ENCODE results near the gene UNC45A.
"Not testable (repeated sequence)": the region's sequence is repeated elsewhere in the genome, so short reads cannot be mapped to it uniquely, and the experiment has no call there.

Gene UNC45A

DNA sequence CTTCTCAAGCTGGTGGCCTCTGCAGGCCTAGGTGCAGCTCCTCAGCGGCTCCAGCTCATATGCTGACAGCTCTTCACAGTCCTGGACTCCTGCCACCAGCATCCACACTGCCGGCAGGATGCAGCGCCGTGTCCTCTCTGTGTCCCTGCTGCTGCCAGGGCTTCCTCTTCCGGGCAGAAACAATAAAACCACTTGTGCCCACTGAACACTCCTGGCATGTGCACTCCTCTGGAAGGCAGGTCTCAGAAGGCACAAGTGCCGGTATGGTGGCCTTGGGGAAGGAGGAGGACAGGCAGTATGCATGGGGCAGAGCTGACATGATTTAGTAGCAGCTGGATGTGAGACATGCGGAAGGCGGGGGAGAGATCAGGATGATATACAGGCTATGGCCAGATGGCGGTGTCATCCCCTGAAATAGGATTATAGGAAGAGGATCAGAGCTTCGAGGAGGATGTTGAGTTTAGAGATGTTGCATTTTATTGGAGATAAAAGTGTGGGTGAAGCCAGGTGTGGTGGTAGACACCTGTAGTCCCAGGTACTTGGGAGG is 39.4 kb upstream of the UNC45A start:
- no peaks in the 10 kb centered on the region for H3K36me3 ChIP-seq (ENCODE audit: insufficient read depth)
- H2AFZ ChIP-seq (ENCODE audit: low read depth) = no peak overlapping the region
- H3K9ac ChIP-seq = no peak overlapping the region
- H3K4me2 ChIP-seq = no peak overlapping the region
- TF ChIP-seq, protein P1, sequence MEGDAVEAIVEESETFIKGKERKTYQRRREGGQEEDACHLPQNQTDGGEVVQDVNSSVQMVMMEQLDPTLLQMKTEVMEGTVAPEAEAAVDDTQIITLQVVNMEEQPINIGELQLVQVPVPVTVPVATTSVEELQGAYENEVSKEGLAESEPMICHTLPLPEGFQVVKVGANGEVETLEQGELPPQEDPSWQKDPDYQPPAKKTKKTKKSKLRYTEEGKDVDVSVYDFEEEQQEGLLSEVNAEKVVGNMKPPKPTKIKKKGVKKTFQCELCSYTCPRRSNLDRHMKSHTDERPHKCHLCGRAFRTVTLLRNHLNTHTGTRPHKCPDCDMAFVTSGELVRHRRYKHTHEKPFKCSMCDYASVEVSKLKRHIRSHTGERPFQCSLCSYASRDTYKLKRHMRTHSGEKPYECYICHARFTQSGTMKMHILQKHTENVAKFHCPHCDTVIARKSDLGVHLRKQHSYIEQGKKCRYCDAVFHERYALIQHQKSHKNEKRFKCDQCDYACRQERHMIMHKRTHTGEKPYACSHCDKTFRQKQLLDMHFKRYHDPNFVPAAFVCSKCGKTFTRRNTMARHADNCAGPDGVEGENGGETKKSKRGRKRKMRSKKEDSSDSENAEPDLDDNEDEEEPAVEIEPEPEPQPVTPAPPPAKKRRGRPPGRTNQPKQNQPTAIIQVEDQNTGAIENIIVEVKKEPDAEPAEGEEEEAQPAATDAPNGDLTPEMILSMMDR (conservative IDR thresholded peaks at IDR 0.05; ENCODE audit: low read depth, low read length) = no peak
- H3K27ac ChIP-seq = no peak overlapping the region
- no peaks in the 10 kb centered on the region for H4K20me1 ChIP-seq (ENCODE audit: insufficient read depth)
- H3K27me3 ChIP-seq (ENCODE audit: insufficient read depth, low read depth) = no peaks in the 10 kb centered on the region
- H3K4me1 ChIP-seq (ENCODE audit: low read depth, poor library complexity, severe bottlenecking) = no peaks in the 10 kb centered on the region
- H3K79me2 ChIP-seq (ENCODE audit: insufficient read depth, low read depth) = no peaks in the 10 kb centered on the region
- no peak overlapping the region for H3K4me3 ChIP-seq (IDR thresholded peaks at IDR 0.05; ENCODE audit: insufficient read depth, low read depth, low read length)

DNA sequence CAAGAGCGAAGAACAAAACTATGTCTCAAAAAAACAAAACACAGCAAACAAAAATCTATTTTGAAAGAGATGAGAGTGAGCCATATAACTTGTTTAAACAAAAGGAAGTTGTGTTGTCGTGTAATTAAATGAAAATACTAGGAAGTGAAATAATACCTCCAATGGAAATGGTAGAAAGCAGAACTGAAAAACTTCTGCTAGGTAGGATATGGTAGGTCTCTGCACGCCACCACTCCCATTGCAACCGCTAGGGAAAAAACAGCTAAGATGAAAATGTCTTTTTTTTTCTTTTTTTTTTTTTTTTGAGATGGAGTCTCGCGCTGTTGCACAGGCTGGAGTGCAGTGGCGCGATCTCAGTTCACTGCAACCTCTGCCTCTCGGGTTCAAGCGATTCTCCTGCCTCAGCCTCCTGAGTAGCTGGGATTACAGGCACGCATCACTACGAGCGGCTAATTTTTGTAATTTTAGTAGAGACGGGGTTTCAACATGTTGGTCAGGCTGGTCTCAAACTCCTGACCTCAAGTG is 37.9 kb upstream of the UNC45A start:
- H3K4me2 ChIP-seq = not testable (repeated sequence)

DNA sequence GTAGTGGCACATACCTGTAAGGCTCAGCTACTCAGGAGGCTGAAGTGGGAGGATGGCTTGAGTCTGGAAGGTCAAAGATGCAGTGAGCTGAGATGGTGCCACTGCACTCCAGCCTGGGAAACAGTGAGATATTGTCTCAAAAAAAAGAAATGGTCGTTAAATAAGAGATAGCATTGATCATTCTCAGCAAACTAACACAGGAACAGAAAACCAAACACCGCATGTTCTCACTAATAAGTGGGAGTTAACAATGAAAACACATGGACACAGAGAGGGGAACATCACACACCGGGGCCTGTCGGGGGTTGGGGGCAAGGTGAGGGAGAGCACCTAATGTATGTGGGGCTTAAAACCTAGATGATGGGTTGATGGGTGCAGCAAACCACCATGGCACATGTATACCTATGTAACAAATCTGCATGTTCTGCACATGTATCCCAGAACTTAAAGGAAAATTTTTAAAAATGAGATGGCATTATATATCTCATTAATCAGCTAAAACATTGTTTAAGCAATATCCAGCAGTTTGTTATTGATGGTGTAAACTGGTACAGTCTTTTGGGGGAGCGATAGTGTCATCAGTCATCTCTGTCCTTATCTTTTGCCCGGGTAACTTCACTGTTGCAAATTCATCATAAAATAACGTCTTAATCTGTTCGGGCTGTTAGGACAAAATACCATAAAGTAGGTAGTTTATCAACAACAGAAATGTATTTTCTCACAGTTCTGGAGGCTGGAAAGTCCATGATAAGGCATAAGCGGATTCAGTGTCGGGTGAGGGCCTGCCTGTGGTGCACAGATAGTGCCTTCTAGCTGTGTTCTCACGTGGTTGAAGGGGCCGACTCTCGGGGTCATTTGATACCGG is 33.7 kb upstream of the UNC45A start:
- peak overlapping the region; percentile 68 for H2AFZ ChIP-seq (ENCODE audit: low read depth)
- peak overlapping the region; percentile 51; the same call in 1 of the 2 replicates for H3K9ac ChIP-seq
- peaks cover 16% of the 10 kb centered on the region for H3K4me1 ChIP-seq (ENCODE audit: low read depth, poor library complexity, severe bottlenecking)
- H3K4me3 ChIP-seq (IDR thresholded peaks at IDR 0.05; ENCODE audit: insufficient read depth, low read depth, low read length) = no peak overlapping the region
- H4K20me1 ChIP-seq (ENCODE audit: insufficient read depth) = no peaks in the 10 kb centered on the region
- H3K36me3 ChIP-seq (ENCODE audit: insufficient read depth) = no peaks in the 10 kb centered on the region
- H3K27me3 ChIP-seq (ENCODE audit: insufficient read depth, low read depth) = no peaks in the 10 kb centered on the region
- peaks cover 7% of the 10 kb centered on the region; the same call in 1 of the 2 replicates for H3K79me2 ChIP-seq (ENCODE audit: insufficient read depth, low read depth)
- TF ChIP-seq, protein P1 (conservative IDR thresholded peaks at IDR 0.05; ENCODE audit: low read depth, low read length) = no peak
- peak overlapping the region; percentile 49; the same call in 1 of the 2 replicates for H3K27ac ChIP-seq
- H3K4me2 ChIP-seq = peak overlapping the region; percentile 78

More for the DNA sequence above, 37.9 kb upstream of the UNC45A start:
- H3K36me3 ChIP-seq (ENCODE audit: insufficient read depth); H3K27ac ChIP-seq; H3K9ac ChIP-seq; H3K79me2 ChIP-seq (ENCODE audit: insufficient read depth, low read depth); H4K20me1 ChIP-seq (ENCODE audit: insufficient read depth); H2AFZ ChIP-seq (ENCODE audit: low read depth); H3K4me3 ChIP-seq (IDR thresholded peaks at IDR 0.05; ENCODE audit: insufficient read depth, low read depth, low read length); H3K27me3 ChIP-seq (ENCODE audit: insufficient read depth, low read depth): not testable (repeated sequence)
- H3K4me1 ChIP-seq (ENCODE audit: low read depth, poor library complexity, severe bottlenecking) = peaks cover 10% of the 10 kb centered on the region

DNA sequence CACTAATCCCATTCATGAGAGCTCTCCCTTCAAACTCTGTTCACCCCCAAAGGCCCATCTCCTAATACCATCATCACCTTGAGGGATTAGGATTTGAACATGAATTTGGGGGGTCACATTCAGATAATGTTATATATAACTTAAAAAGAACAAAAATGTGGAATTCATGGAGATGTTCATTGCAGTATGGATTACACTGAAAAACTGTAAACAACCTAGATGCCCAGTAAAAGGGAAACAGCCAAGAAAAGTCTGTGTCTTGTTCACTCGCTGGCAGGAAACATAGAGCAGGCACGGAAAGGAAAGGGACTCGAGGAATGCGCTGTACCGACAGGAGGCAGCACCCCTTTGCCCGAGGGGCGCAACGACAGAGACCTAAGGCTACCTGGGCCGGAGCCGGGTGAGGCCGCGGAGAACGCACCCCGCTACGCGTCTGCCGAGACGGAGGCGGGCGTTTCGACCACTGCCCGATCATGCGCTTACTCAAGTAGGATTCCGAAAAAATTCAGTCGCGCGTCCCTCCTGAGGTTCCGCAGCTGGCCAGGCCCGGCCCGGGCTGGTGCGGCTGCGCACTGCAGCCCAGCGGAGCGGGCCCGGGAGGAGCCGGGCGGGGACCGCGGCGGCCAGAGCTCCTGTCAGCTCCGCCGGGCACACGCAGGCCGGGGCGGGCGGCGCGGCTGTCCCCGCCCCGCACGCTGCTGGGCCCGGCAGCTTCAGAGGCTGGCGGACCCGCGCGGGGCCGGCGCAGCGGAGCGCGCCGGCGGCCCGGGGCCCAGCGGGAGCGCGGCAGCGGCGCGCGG is 32.8 kb upstream of the UNC45A start:
- TF ChIP-seq, protein P1 (conservative IDR thresholded peaks at IDR 0.05; ENCODE audit: low read depth, low read length) = peak; percentile 76
- Histone ChIP-seq H3K27me3 (ENCODE audit: insufficient read depth, low read depth) (no peaks in the 10 kb centered on the region), H3K27ac (peak overlapping the region; percentile 49), H3K4me2 (peak overlapping the region; percentile 78), H2AFZ (ENCODE audit: low read depth) (peak overlapping the region; percentile 68), H3K79me2 (ENCODE audit: insufficient read depth, low read depth) (peaks cover 7% of the 10 kb centered on the region; the same call in 1 of the 2 replicates), H3K4me1 (ENCODE audit: low read depth, poor library complexity, severe bottlenecking) (peaks cover 16% of the 10 kb centered on the region), H3K4me3 (IDR thresholded peaks at IDR 0.05; ENCODE audit: insufficient read depth, low read depth, low read length) (no peak overlapping the region), H4K20me1 (ENCODE audit: insufficient read depth) (no peaks in the 10 kb centered on the region), H3K36me3 (ENCODE audit: insufficient read depth) (no peaks in the 10 kb centered on the region), H3K9ac (peak overlapping the region; percentile 51; the same call in 1 of the 2 replicates)
